CD4-positive, alpha-beta T cell treated with Interleukin-12 subunit alpha and Interleukin-12 subunit beta, for 1 hour (primary cell): Measurements from ENCODE around the gene WBP1L.

Experiments
- DNase-seq: peaks from one replicate; pipeline ENCODE4 v3.0.0-alpha.2; 2020

Gene WBP1L

DNA sequence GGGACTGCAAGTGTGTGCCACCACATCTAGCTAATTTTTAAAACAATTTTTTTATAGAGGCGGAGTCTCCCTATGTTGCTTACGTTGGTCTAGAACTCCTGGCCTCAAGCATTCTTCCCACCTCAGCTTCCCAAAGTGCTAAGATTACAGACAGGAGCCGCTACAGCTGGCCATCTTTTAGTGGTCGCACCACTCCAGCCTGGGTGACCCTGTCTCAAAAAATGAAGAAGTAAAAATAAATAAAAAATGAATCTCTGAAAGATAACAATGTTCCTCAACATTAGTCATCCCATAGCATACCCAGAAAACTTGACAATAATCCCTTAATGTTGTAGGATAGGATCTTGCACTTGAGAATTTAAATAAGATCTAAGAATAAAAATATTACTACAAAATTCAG, 18.2 kb downstream of the WBP1L start:
- no peak for DNase-seq

DNA sequence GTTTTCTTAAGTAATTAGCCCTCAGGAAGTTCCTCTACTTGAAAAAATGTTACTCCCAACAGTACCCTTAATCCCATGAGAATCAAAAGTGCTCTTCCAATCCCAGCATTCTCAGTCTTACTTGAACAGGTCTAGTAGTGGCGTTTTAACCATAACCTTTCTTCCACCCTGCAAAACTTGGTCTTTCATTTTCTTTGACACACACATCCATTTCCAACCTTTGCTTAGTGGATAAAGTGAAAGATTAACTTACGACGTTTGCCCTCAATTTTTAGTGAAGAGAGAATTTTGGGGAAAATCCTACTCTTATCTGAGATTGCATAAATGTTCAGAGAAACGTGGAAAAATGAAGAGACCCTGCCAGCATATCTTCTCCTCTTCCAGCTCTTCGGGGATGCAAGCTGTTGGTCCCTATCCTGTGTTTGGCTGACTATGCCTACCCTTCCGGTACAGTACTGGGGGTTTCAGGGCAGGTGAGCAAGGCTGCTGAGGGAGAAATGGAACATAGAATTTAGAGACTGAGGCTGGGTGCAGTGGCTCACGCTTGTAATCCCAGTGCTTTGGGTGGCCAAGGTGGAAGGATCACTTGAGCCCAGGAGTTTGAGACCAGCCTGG, 18.8 kb downstream of the WBP1L start:
- DNase-seq = no peak

DNA sequence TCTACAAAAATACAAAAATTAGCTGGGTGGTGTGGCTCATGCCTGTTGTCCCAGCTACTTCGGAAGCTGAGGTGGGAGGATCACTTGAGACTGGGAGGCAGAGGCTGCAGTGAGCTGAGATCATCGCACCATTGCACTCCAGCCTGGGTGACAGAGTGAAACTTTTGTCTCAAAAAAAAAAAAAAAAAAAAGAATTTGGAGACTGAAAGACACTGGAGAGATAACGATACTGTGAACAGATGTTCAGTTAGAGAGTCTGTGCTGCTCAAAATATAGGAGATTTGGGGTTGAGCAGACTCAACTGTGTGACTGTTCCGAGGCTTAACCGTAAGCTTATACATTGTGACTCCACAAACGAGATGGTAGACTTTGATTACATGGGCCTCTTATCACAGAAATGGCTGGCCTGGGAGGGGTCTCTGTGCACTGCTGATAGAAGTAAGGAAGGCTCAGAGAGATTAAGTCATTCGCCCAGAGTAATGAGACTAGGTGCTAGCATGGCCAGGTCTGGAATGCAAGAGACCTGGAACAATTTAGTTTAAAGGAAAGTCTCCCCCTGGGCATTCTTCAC, 19.4 kb downstream of the WBP1L start:
- DNase-seq = no peak

DNA sequence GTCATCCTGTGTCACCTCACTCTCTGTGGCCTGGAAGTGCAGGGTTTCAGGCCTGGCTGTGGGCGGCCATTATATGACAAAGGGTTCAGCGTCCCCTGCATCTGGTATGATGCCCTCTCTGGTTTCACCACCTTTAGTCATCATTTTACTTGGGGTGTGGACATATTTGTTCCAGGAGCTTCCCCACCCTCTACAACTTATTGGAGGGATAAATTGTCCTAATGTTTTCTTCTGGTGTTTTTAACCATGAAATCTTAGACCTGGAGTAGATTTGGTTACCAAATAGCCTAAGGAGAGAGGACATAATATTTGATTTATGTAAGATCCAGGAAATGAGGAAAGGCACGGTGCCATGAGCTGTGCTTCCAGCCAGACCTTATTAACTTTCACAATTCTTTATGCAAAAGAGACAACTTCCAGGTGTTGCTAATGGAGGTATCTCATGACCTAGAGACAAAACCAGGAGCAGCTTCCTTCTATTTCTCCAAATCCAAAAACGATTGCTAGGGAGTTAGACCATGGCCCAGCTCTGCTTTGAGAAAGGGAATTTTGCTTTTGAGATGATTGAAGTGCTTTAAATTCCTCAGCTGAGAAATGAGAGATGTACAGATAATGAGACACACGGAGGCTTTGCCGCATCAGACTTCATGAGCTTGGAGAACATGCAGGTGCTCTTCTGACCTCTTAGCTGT, 20.9 kb downstream of the WBP1L start:
- no peak for DNase-seq

DNA sequence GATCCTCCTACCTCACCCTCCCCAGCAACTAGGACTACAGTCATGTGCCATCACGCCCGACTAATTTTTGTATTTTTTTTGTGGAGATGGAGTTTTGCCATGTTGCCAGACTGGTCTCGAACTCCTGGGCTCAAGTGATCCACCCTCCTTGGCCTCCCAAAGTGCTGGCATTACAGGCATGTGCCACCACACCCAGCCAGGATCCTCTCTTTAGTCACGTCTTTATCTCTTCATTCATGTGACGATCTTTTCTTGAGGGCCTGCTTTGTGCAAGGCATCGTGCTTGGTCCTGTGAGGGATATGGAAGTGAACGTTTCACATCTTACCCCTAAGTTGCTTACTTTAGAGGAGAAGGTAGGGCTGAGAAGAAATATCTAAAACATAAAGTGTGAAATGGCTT, 21.6 kb downstream of the WBP1L start:
- DNase-seq = no peak

DNA sequence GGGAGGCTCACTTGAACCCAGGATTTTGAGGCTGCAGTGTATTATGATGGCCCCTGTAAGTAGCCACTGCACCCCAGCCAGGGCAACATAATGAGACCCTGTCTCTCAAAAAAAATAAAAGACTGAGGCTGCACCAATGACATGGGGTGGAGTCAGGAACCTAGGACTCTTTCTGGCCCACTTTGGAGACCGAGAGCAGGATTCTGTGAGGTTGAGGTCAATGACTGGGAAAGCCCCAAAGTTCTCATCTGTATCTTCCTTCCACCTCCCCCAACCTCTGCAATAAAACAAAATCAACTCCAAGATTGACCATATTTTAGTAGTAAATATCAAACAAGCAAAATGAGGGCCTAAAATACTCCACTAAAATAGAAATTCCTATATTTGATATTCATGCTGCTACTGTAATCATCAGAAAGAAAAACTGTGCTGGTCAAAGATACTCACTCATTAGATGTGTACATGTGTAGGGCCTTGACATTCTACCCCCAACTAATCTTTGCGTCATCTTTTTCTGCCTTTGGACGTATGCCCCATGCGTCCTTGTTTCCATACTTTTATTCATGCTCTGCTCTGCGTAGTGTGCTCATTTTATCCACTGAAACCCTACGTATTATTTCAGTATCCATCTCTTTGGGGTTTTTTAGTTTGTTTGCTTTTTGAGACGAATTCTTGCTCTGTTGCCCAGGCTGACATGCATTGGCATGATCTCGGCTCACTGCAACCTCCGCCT, 23.8 kb downstream of the WBP1L start:
- no peak for DNase-seq

DNA sequence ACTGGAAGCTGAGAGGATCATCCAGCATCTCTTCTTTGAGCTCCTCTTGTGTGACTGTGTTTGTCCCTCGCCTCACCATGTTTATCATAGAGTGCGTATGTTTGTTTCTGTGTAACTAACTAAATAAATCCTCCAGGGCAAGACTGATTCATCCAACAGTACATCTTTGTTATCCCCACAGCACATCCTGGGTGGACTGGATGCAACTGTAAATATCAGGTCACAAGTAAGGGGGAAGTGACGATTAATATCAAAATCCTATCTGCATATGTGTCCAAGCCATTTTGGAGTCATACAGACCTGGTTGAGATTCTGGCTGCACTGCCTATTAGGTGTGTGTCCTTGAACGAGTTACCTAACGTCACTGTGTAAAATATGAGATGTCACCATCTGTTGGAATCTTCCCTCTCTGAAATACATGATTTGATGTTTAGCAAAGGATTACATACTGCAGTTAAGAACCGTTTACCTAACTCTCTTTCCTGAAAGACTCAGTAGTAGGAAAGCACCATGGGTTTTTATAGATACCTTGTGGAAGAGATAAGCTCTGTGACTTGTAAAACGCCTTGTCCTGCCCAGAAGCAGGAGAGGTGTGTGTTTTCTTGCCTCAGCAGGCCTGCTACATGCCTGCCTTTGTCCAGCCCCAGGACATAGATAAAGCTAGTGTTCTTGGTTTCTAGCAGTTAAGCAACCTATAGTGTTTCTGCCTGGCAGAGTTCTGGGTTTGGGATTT, 25.8 kb downstream of the WBP1L start:
- no peak for DNase-seq

DNA sequence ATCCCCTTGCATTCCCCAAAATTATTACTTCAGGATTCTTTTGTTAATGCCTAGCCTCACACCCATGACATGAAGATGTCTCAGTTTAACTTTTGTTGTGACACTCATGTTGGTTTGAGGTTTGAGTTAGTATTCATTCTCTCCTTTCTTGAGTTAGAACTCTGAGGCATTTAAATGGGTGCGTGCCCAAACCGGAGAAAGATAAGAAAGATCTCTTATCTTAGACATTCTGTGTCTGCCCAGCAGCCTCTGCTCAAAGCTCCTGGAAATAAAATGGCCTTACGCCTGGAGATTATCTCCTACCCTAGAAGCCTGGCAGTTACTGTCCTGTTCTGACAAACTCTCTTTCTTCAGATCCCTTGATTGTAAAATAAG, 26.3 kb downstream of the WBP1L start:
- DNase-seq = no peak

DNA sequence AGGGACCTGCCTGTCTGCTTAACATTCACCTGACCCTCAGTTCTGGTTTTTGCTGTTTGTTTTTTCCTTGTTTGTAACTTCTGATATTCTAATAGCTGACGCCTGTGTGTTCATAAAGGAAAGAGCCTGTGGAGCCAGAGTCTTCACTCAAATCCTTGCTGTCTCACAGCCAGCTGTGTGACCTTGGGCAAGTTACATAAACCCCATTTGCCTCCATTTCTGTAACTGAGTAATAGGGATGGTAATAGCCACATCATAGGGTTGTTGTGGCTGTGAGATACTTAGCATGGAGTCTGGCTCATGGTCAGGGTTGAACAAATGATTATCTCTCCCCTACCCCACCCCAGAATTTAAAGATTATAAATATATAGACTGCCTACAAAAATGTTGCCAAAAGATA, 27.0 kb downstream of the WBP1L start:
- DNase-seq = no peak

DNA sequence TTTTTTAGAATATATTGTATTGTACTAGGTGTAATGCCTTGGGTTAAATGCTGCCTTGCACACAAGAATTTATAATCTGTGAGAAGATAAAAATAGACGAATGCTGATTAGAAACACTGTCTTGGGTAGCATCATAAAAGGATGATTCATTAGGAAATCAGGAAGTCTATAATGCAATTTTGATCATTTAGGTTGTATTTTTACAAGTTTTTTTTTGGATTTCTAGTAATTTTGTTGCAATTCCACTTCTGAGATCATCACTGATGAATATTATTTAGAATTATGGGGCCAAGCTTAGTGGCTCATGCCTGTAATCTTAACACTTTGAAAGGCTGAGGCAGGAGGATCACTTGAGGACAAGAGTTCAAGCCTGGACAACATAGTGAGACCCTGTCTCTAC, 29.6 kb downstream of the WBP1L start:
- no peak for DNase-seq

DNA sequence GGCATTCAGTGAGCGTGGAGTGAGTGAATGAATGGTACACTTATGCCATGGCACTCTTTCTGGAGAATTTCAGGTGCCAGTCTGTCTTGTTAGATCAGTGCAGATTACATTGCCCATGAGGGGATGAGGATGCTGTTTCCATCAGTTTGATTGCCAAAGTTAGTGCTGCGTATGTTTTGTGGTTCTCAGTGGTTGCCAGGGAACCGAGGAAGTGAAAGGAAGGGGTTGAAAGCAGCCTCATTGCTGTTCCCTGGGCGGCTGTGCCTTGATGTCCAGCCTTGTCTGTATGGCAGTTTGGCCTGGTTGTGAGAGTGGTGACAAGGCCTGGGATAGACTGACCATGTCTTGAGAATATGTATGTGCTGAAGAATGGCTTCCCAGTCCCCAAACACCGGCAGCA, 30.2 kb downstream of the WBP1L start:
- peak; percentile 30 for DNase-seq

DNA sequence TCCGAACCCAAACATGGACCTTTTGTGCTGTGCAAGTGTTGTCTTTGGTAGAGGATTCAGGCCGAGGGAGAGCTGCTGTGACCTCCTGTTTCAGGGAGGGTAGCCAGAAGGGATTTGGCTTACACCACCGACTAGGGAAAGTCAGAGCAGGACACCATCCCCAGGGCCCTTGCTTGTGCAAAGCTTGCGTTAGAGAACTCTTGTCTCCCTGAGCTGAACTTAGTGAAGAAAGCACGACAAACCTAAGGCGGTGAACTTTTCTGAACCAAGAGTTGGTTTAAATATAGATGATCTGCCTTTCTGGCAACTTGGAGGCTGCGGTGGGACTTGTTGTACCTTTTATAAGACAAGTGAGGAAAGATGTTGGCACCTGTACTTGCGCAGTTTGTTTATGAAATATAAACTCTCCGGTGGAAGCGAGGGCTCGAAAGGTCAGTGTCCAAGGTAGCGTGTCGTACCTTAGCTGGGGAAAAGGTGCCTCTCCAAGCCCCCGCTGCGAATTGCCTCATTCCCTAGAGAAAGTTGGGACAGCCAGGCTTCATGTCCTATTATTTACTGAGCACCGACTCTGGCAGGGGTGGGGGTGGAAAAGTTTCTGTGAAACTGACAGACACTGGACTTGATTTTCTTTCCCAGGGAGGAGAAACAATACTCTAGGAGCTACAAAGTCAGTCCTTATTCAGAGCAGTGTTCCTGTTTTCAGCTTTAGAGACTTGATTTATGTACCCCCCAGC, 31.6 kb downstream of the WBP1L start:
- DNase-seq = no peak

DNA sequence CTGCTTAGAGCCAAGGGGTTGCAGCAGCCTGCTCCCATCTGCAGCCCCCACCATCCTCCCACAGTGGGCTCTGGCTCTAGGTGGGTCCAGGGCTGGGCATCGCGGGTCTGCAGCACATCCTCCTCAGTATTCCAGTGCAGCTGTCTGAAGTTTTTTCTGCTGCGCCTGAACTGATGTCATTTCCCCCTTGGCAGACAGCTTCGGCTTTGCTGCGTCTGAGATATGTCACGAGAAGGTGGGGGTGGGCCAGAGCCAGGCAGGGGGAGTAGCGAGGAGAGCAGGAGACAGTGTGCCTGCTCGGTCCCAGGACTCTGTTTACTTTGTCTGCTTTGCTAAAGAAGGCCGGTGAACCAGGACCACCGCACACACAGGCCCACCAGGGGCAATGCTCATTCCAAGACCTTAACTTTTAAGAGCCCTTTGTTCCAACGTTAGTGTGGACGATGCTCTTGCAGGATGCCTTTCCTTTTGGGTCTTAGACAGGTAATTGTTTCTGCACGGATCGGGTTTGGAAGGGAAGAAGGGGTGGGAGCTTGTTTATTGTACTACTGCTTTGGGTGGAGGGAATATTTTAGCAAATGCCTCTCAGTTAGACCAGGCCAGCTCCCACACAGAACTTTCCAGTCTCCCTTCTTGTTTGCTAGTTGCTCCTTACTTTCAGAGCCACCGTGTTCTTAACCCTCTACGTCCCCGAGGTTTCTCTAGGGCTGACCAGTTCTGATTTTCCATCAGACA, 32.4 kb downstream of the WBP1L start:
- no peak for DNase-seq

DNA sequence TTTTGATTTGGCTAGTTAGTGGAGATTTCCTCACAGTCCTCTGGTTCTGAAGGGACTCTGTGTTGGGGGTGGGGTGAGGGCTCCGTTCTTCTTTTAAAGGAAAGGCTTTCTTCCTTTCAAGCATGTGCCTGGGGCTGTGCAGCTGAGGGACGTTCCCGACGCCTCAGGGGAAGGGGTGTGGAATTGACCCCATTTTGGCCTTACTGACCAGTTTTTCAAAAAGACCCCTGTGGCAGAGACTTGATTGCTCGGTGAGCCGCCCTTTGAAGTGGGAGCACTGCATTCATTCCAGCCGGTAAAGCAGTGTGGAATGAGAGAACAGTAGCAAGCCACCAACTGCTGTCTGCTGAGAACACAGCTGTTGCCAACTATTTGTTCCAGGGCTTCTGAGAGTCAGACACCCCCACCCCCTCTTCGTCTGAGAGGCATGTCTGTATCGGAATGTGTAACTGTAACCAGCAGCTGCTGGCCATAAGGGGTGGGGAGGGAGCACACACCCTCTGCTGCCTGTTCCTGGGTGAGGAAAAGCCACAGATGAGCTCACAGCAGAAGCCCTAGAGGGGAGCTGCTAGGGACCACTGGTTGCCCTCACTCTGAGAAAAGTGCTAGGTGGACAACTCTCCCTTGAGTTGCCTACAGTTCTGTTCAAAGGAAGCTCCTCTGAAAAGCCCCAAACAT, 33.2 kb downstream of the WBP1L start:
- no peak for DNase-seq

DNA sequence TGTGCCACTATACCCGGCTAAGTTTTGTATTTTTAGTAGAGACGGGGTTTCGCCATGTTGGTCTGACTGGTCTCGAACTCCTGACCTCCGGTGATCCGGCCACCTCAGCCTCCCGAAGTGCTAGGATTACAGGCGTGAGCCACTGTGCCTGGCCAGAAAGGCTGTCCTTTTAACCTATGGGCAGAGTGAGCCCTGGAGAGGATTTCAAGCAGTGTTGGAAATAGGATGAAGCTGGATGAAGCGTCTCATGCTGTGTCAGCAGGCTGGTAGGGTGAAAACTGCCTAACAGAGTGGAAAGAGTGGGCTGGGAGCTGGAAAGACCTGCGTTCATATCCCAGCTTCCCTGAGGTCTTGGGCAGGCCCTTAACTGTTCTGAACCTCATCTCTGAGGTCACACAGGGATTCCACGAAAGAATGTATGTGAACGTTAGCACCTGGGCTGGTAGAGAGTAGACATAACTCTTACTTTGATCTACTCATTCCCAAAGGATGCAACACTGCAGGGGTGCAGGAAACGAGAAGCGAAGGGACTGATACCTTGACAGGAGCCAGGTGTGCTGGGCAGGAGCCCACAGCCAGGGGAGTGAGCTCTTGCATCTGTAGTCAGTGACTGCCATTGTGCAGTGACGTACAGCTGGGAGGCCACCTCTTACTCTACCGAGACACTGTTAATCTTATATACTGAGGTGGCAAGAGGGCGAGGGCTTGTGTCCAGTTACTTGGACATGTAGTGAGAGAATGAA, 34.1 kb downstream of the WBP1L start:
- DNase-seq = no peak

DNA sequence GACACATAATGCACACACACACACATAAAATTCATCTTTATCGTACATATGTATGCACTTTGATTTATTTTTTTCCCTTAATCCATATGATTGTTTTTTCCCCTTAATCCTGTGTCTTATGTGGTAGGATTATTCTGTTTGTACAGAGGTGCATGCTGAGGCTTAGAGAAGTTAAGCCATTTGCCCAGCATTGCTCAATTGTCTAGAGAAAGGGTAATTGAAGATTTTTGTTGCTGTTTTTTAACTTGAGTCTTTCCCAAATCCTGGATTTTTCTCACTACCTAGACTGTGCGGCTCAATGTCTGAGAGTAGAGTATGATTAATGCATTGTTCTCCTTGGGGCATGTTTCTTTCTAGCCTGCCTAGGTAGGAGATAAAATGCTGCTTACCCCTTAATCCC, 35.0 kb downstream of the WBP1L start:
- no peak for DNase-seq

DNA sequence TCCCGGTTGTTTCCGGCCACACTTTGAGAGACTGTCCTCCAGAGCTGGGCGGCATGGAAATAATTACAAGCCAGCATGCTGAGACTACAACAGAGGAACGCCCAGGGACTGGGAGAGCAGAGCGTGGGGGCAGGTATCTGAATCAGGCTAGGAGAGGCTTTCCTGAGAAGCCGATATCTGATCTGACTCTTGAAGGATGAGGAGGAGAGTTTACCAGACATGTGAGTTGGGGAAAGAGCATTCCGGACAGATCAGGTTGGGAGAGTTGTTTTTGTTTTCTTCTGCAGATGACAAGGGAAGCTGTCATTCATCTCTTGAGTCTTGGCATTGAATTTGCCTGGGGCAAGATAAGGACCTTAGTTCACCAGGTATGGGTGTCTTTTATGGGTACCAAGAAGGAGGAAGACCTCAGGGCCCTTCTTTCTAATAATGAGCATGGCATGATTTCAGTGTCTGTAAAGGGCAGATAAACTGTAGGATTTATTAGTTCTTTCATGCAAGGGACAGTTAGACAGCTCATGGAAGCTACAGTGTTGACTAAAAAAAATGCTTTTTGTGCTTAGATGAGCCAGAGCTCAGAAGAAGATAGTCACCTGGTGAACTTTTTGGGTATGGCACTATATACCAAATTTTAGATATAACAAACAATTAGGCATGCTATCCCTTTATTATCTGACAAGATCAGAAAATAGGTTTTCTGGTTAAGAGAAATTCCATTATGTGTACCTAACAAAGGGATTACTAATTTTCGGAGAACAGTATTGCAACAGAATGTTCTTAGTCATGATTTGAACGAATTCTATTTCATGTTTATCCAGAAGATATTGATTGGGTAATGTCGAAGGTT, 36.2 kb downstream of the WBP1L start:
- DNase-seq = no peak

DNA sequence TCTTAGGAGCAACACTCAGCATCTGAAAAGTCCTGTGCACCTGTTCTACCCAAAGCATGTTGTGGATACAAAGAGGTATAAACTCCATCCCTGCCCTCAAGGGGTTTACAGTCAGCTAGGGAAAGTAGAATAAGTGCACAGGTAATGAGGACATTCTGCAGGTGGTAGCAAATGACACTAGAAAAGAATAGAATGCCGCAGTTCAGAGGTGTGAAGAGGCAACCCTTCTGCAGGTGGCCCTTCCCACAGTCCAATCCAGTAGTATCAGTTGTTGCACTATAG, 36.7 kb downstream of the WBP1L start:
- DNase-seq = no peak

DNA sequence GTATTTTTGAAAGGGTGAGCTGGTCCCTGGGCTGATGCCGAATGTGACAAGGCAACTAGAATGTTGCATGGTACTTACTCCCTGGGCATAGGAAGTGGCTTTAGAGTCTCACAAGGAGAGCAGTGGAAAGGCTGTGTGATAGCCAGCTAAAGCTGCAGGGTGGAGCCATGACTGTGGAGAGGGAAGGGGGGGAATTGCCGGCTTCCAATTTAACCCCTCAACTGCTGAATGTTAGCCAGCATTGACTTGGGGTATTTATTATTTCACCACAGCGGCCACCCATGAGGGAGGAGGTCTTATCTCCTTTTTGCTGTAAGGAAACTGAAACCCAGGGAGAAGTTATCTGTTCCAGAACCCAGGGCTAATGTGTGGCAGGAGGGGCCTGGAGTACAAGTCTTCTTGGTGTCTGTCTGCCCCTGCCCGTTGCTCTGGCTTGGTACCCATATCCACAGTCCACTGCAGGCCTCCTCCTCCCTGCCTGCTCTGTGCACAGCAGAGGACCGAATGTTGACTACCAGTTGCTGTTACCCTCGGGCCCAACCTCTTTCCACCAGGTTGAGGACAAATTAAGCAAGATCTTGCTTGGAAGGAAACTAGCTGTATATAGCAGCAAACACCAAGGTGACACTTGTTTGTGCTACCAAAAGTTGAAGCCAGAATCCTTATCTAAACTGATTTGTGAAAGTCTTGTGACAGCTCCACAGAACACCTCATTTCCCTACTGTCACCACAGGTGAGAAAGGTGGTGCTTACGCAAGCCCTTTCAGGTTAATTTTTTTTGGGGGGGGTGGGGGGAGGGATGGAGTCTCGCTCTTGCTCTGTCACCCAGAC, 37.6 kb downstream of the WBP1L start:
- no peak for DNase-seq
